Posterior vena cava (tissue), 2 donors: ENCODE data around the gene TFEC. TPM values are rescaled to one million over a fixed set of nuclear protein-coding genes. Genes with fewer than 3 reads are reported as not detected.
"Not testable (repeated sequence)": the region's sequence is repeated elsewhere in the genome, so short reads cannot be mapped to it uniquely, and the experiment has no call there.

Experiments used
- DNase-seq: peaks from one replicate; pipeline ENCODE4 v3.0.0-alpha.2; 2020; ENCODE audit warnings: low spot score
- intact Hi-C, 2 donors: fragments of 100-400 bp; cut with DNase I; formaldehyde crosslinking; loops; one replicate each; pipeline versions ENCODE4 v1.14.1 to v1.14.2; 2022 to 2023
- long read RNA-seq, 2 donors: library from polyadenylated mRNA; unstranded; transcript quantifications; one replicate each; pipeline ENCODE4 v2.0.0, GENCODE V29; 2020 to 2021
- total RNA-seq, 2 donors: library from RNA; stranded (reverse); fragmentation: NEBNext Ultra II Directional; extraction: Animal tissue kit (Norgen Biotek cat#: 25700); gene quantifications; one replicate each; pipeline ENCODE4 v1.2.1, GENCODE V29; 2021
- donor health status: DM: yes; HTN: yes; CAD: no.
- donor health status: DM: yes; HTN: yes; CAD: no.

Gene TFEC
- 10 to 100 TPM in 1 of 2 donors, 1 to 10 TPM in 1; 8.0 to 13.5 TPM for total RNA-seq
- long read RNA-seq, donor 1, partial matches to known transcripts = 0 of 2 reads
- long read RNA-seq, donor 1, other reads (novel, unspliced or antisense) = 2 of 2 reads
- long read RNA-seq, donor 2 = 0 reads

DNA sequence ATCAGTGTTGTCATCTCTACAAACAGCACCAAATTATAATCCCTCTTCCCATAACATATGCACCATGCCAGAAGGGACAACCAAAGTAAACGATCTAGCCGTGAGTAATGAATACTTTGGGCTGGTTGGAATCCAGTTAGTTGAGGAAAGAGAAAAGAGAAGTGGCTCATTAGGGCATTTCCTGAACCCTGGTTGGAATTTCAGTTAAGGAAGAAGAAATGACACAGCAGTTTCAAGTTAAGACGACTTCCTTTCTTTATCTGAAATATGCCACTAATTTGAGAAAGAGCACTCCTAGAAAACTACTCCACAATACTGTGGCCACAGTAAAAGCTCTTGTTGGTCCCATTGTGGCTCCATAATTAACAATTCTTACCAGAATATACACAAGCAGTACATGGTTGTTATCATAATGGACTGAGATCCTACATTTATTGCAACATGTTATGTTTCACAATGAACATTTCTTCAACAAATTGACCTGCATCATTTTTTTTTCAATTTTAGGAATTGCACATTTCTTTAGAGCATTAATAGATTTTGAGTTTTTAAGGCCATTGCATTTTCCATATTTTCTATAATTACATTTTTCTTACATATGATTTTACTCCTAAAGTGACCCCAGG is at the start of gene TFEC:
TSS of gene TFEC (minus strand) at position 113 of the 626 bp plus-strand sequence. CDS start 46,322 bp downstream, outside the sequence.
- intact Hi-C loops = no loop called here

GRCh38 chr7:116075351-116076145 is 45.0 kb upstream of the TFEC start:
- no peak for DNase-seq

More for the DNA sequence above, at the start of gene TFEC:
- DNase-seq = no peak

GRCh38 chr7:116071629-116072028 is 41.1 kb upstream of the TFEC start:
- no peak for DNase-seq
- intact Hi-C loops = no loop called here

More at GRCh38 chr7:116075351-116076145, 45.0 kb upstream of the TFEC start:
- intact Hi-C loops = no loop called here

DNA sequence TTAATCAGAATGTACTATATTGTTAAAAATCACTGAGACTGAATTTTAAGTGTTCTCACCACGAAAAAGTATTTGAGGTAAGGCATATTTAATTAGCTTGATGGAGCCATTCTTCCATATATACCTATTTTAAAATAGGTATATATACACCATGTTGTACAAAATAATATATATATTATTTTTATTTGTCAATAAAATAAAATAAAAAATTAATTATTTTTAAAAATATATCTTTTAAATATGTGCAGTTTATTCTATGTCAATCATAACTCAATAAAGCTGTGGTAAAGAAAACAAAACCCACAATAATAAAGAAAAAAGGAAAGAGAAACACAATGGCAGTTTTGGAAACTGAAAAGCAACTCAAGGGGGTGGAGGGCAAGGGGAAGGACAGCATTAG is 33.6 kb upstream of the TFEC start:
- DNase-seq = no peak
- intact Hi-C loops = no loop called here

- DNase-seq = no peak
Measured at GRCh38 chr7:116062666-116063065, 32.1 kb upstream of the TFEC start.

GRCh38 chr7:116052006-116052405 is 21.4 kb upstream of the TFEC start:
- intact Hi-C loops = loop anchor here in 1 of 2 donors (10.0 kb wide), 1 partner anchor 637 kb away; no protein-coding TSS in a partner anchor
- no peak for DNase-seq

More at GRCh38 chr7:116062666-116063065, 32.1 kb upstream of the TFEC start:
- intact Hi-C loops = no loop called here

- intact Hi-C loops = not testable (repeated sequence)
- peak; percentile 47 for DNase-seq
Measured at GRCh38 chr7:116047261-116047660, 16.7 kb upstream of the TFEC start.

DNA sequence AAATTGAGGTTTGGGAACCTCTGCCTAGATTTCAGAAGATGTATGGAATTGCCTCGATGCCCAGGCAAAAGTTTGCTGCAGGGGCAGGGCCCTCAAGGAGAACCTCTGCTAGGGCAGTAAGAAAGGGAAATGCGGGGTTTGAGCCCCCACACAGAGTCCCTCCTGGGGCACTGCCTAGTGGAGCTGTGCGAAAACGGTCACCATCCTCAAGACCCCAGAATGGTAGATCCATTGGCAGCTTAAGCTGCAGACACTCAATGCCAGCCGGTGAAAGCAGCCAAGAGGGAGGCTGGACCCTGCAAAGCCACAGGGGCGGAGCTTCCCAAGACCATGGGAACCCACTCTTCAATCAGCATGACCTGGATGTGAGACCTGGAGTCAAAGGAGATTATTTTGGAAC is 15.0 kb upstream of the TFEC start:
- DNase-seq = peak; percentile 60
- intact Hi-C loops = no loop called here

DNA sequence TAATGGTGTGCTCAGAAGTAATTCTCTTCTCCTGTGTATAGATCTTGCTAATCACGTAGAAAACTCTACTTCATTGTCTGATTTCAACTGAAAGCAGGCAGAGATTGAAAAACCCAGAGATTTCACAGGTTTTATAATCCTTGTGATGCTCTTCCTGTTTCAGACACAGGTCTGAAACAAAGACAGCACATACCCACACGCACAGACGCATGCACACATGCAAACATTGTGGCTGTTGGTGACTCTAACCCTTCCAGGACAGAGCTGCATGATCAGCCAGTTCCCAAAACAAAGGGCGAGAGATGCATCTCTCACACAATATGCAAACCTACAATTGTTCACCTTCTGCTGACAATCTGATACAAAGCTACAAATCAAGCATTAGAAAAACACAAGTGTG is 11.1 kb upstream of the TFEC start:
- DNase-seq = no peak
- intact Hi-C loops = no loop called here

- intact Hi-C loops = no loop called here
- no peak for DNase-seq
Measured at GRCh38 chr7:116037401-116037800, 6.8 kb upstream of the TFEC start.

DNA sequence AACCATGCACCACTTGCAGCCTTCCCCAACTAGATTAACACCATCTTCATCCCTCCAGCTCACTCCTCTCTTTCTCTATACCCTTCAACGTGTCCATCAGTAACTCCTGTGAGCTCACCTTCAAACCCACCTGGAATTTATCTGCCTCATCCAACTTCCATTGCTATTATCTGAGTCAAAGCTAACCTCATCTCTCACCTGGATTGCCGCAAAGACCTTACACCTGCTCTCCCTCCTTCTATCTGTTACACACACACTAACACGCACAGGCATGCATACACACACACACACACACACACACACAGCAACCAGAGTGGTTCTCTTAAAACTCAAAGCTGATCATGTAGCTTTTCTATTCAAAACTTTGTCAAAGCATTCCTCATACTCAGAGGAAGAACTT is 3.8 kb upstream of the TFEC start:
- no peak for DNase-seq
- intact Hi-C loops = no loop called here

- no peak for DNase-seq
- intact Hi-C loops = no loop called here
Measured at GRCh38 chr7:116032886-116033285, 2.3 kb upstream of the TFEC start.

- DNase-seq = no peak
- intact Hi-C loops = no loop called here
Measured at GRCh38 chr7:116028787-116029186, 1.8 kb downstream of the TFEC start.

DNA sequence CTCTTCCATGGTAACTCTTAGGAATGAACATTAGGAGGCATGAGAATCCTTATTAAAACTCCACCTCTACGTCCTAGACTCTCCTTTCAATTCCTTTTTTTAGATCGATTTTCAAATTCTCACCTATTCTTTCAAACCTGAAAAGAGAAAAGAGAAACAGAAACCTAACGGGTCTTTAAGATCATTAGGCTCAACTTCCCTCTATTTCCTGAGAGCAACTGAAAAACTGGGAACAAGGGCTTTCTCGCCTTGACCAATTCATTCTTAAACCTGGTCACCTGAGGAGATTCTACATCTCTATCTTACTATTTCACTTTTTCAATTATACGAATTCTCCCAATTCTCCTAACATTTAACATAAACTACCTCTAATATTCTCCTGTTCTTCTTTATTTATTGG is 2.8 kb downstream of the TFEC start:
- intact Hi-C loops = no loop called here

DNA sequence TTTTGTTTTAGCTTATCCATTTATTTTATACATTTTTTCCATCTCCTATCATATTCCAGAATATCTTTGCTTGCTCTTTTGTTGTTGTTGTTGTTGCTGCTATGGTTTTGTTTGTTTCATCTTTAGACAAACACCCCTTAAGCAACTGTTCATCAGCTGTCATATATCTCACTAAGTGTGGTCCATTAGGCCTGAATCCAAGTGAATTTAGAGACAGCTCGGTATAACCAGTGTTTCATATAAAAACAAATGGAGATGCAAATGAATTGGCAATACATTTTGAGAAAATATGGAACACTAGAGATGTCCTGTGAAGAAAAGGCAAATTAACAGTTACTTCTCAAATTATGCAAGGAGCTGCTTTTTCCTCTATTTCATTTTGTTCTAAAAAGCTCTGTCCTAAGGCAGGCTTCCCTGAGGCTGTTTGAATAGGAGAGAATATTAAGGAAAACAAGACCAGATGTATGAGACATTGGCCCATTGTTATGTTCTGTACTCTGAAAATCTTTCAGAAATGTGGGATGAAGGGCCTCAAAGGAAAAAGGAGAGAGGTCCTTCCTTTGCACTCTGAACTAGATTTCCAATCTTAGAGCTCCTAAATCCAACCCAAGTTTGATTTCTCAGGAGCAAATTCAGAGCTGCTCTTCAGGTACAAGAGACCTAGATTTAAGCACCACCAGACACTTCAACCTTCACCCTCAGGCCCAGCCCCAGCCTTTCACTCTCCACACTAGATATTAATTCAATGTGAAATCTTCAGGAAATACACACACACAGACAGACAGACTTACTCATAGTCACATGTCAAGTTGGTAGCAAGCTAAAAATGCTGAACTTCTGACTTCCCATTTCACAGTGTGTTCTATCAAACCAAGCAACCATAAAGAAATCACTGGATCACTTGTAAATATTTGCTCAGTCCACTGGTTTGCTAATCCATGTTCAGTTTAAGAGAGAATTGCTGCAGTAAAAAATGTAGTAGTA is 5.4 kb downstream of the TFEC start:
- intact Hi-C loops = no loop called here
- DNase-seq = no peak

More for the DNA sequence above, 2.8 kb downstream of the TFEC start:
- no peak for DNase-seq

- no peak for DNase-seq
- intact Hi-C loops = no loop called here
Measured at GRCh38 chr7:116021237-116021636, 9.3 kb downstream of the TFEC start.

- DNase-seq = no peak
- intact Hi-C loops = no loop called here
Measured at GRCh38 chr7:116018731-116019130, 11.8 kb downstream of the TFEC start.

DNA sequence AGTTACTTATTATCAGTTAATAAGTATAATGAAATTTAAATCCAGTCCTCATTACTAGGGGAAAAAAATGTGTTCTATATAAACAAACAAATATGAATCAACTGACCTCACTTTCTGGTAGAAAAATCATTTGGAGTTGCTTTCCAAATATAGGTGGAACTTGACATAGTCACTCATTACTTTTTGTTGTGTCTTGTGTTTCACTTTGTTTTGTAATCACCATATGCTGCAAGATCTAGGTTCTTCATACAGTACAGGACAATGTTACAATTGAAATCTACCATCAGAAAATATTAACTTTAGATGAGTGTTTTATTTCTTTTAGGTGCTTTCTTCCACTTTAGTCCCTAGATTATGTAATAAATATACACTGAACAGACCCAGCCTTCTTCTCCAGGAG is 16.9 kb downstream of the TFEC start:
- intact Hi-C loops = no loop called here
- DNase-seq = no peak

DNA sequence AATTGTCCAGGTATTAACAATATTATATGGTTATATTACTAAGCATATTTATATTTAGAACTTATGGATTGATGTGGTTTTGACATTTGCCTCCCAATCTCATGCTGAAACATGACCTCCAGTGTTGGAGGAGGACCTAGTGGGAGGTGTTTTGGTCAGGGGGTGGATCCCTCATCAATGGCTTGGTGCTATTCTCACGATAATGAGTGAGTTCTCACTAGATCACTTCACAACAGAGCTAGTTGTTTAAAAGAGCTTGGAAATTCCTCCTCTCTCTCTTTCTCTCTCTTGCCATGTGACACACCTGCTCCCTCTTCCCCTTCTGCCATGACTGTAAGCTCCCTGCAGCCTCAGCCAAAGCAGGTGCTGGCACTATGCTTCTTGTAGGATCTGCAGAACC is 19.0 kb downstream of the TFEC start:
- intact Hi-C loops = no loop called here
- no peak for DNase-seq
